B cell (primary cell): ENCODE measurements around the gene CALML5. TPM values are rescaled to one million over a fixed set of nuclear protein-coding genes. Genes with fewer than 3 reads are reported as not detected.

Source experiments
- ATAC-seq: fragments of 200-7000 bp; cut with Tn5 transposase; one replicate; pipeline ENCODE4 v1.10.0; 2021; ENCODE audit warnings: low read depth, mild to moderate bottlenecking, moderate number of reproducible peaks, moderate library complexity
- CTCF ChIA-PET: fragments of 350-600 bp; sonication (Branson Sonifier 250); formaldehyde crosslinking; loops from one replicate; lab custom pipeline; 2021; ENCODE audit warnings: antibody characterized with exemption, inconsistent platforms; lab: Charles Lee
- POLR2A ChIA-PET: fragments of 350-600 bp; sonication (Branson Sonifier 250); formaldehyde crosslinking; loops from one replicate; lab custom pipeline; 2021; ENCODE audit warnings: antibody characterized with exemption; lab: Charles Lee
- DNase-seq: peaks from one replicate; pipeline ENCODE4 v3.0.0; 2013
- H2AFZ ChIP-seq: 2 replicates; pipeline ENCODE4 v1.6.1; 2012; ENCODE audit warnings: mild to moderate bottlenecking, low read depth, low read length; ENCODE audit not compliant: insufficient read depth, poor library complexity, severe bottlenecking
- H3K27ac ChIP-seq, 2 donors: 1 replicate in 1 of 2; 2 replicates in 1 of 2; pipeline ENCODE4 v1.5.1; 2012 to 2013; ENCODE audit warnings: low read length in 2 of 2, mild to moderate bottlenecking in 2 of 2, moderate library complexity in 1 of 2
- H3K27me3 ChIP-seq, 4 experiments: fragments of 200-600 bp in 1 of 4; sonication (generic) in 1 of 4; replicated peaks in 1 of 4; 1 replicate in 2 of 4; 2 replicates in 2 of 4; pipeline versions ENCODE4 v1.6.1 to v1.7.0; 2013 to 2016; ENCODE audit warnings: low read length in 3 of 4, mild to moderate bottlenecking in 2 of 4, mixed read lengths in 1 of 4, moderate library complexity in 1 of 4; ENCODE audit not compliant: insufficient read depth in 4 of 4, control insufficient read depth in 3 of 4; ENCODE audit errors: control extremely low read depth in 1 of 4
- H3K36me3 ChIP-seq, 2 experiments: replicated peaks in 1 of 2; 1 replicate in 1 of 2; 2 replicates in 1 of 2; pipeline versions ENCODE4 v1.6.1 to v1.7.1; 2013; ENCODE audit warnings: low read length in 1 of 2; ENCODE audit not compliant: insufficient read depth in 2 of 2, control insufficient read depth in 1 of 2; ENCODE audit errors: control extremely low read depth in 1 of 2, extremely low read depth in 1 of 2
- H3K4me1 ChIP-seq, 2 donors: fragments of 200-600 bp in 1 of 2; sonication (generic) in 1 of 2; 1 replicate in 1 of 2; 2 replicates in 1 of 2; pipeline versions ENCODE4 v1.5.1 to v1.6.1; 2013 to 2017; ENCODE audit warnings: low read length in 2 of 2; ENCODE audit not compliant: control insufficient read depth in 2 of 2, insufficient read depth in 2 of 2
- H3K4me2 ChIP-seq: replicated peaks from 2 replicates; pipeline ENCODE3; 2012; ENCODE audit warnings: mild to moderate bottlenecking, low read depth, low read length; ENCODE audit not compliant: poor library complexity, severe bottlenecking
- H3K4me3 ChIP-seq, 5 experiments: fragments of 200-600 bp in 1 of 5; sonication (generic) in 1 of 5; 1 replicate in 3 of 5; 2 replicates in 2 of 5; pipeline versions ENCODE4 v1.5.1 to v1.7.0; 2011 to 2016; ENCODE audit warnings: low read length in 4 of 5, mild to moderate bottlenecking in 4 of 5, low read depth in 2 of 5, control low read depth in 1 of 5, moderate library complexity in 1 of 5; ENCODE audit not compliant: insufficient read depth in 1 of 5; ENCODE audit errors: control extremely low read depth in 1 of 5, extremely low read depth in 1 of 5
- H3K79me2 ChIP-seq: fragments of 200-600 bp; sonication (generic); one replicate; pipeline ENCODE4 v1.6.0; 2016; ENCODE audit warnings: low read length; ENCODE audit not compliant: control insufficient read depth, insufficient read depth
- H3K9ac ChIP-seq: fragments of 200-600 bp; sonication (generic); 2 replicates; pipeline ENCODE4 v1.6.1; 2017; ENCODE audit warnings: mild to moderate bottlenecking, low read length, moderate library complexity
- H3K9me3 ChIP-seq, 3 donors: one replicate each; pipeline versions ENCODE4 v1.6.1 to v1.7.1; 2013; ENCODE audit warnings: low read length in 2 of 3; ENCODE audit not compliant: control insufficient read depth in 2 of 3, insufficient read depth in 1 of 3; ENCODE audit errors: control extremely low read depth in 1 of 3
- H4K20me1 ChIP-seq: 2 replicates; pipeline ENCODE4 v1.6.0; 2012; ENCODE audit warnings: mild to moderate bottlenecking, low read length; ENCODE audit not compliant: insufficient read depth, control insufficient read depth, poor library complexity, severe bottlenecking
- H3K27ac Mint-ChIP-seq: one replicate; pipeline ENCODE4 v1.8.0; 2021; ENCODE audit warnings: mixed read lengths
- H3K27me3 Mint-ChIP-seq: one replicate; pipeline ENCODE4 v1.8.0; 2021; ENCODE audit warnings: mixed read lengths
- H3K4me1 Mint-ChIP-seq: one replicate; pipeline ENCODE4 v1.8.0; 2021; ENCODE audit warnings: mixed read lengths
- H3K4me3 Mint-ChIP-seq: one replicate; pipeline ENCODE4 v1.8.0; 2021; ENCODE audit warnings: mixed read lengths
- H3K9me3 Mint-ChIP-seq: one replicate; pipeline ENCODE4 v1.8.0; 2022; ENCODE audit warnings: mixed read lengths; ENCODE audit not compliant: insufficient read depth
- EZH2 ChIP-seq: IDR thresholded peaks from 2 replicates; pipeline ENCODE4 v1.6.1; 2012; ENCODE audit warnings: borderline replicate concordance, low read depth, mild to moderate bottlenecking, moderate library complexity, low read length; ENCODE audit not compliant: insufficient read depth, poor library complexity, severe bottlenecking
- WGBS: methylation state at CpG from one replicate; pipeline ENCODE4 v1.1.5; 2013; ENCODE audit warnings: missing lambda C conversion rate; ENCODE audit not compliant: insufficient coverage; 5-methylcytosine and 5-hydroxymethylcytosine counted together
- intact Hi-C: fragments of 100-400 bp; cut with micrococcal nuclease; formaldehyde crosslinking; loops from one replicate; pipeline ENCODE4 v1.10.0; 2022
- polyA plus RNA-seq: library from polyadenylated mRNA; depleted of rRNA; stranded (reverse); fragments of >200 nt; gene quantifications from 2 replicates; pipeline ENCODE4 v1.2.3, GENCODE V29; 2012
- total RNA-seq, 2 donors: library from RNA; stranded (reverse); fragments of 120-200 nt in 1 of 2; gene quantifications; 1 replicate in 1 of 2; 2 replicates in 1 of 2; pipeline versions ENCODE4 v1.2.3 to v1.2.4, GENCODE V29; 2013 to 2022
- TF ChIP-seq, protein P1 (sequence below): fragments of 200-600 bp; IDR thresholded peaks from one replicate; pipeline ENCODE4 v1.8.0; 2022; ENCODE audit warnings: antibody characterized with exemption, mild to moderate bottlenecking

CALML5 gene
- total and polyA plus RNA-seq, 2 donors (not counting 1 experiment from before 2014, with no cell fraction given), result not detected

DNA sequence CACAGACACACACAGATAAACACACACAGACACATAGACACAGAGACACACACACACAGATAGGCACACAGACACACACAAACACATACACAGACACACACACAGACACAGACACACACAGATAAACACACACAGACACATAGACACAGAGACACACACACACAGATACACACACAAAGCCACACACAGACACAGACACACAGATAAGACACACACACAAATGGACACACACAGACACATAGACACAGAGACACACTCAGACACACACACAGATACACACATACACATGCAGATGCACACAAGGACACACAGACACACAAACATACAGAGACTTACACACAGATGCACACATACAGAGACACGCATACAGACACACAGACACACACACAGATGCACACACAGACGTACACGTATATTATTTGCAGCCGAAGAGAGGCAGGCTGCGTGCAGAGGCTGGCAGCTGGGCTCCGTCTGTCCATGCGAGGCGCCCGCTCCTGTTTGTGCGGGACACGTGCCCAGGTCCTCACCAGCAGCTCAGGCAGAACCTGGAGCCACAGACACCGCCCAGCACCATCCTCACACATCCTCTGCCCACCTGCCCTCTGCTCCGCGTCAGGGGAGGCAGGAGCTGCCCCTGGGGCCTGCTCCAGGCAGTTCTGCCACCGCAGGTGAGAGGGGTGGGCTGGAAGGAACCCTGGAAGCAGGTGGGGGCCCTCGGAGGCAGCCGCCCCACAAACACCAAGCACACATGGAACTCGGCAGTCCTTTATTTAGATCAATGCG lies 1.2 kb downstream of the CALML5 start:
- intact Hi-C loops, result no loop called here
- Histone ChIP-seq H3K27ac (no peak overlapping the region), H3K36me3 (no peaks in the 10 kb centered on the region), H3K4me2 (no peak overlapping the region), H3K79me2 (no peaks in the 10 kb centered on the region), H3K27me3 (peaks cover 0 to 2% (median 0%) of the 10 kb centered on the region in 4 experiments), H2AFZ (no peak overlapping the region), H3K4me3 (no peak overlapping the region), H4K20me1 (no peaks in the 10 kb centered on the region), H3K9ac (no peak overlapping the region), H3K9me3 (peaks cover 0 to under 1% (median 0%) of the 10 kb centered on the region in 3 donors), H3K4me1 (no peaks in the 10 kb centered on the region)
- ATAC-seq, result no peak
- Mint-ChIP-seq H3K4me3 (no peak overlapping the region), H3K27me3 (peaks cover 6% of the 10 kb centered on the region), H3K4me1 (no peaks in the 10 kb centered on the region), H3K27ac (no peak overlapping the region), H3K9me3 (no peaks in the 10 kb centered on the region)
- no peak for DNase-seq
- POLR2A ChIA-PET, result no interaction called here
- no peak for TF ChIP-seq EZH2
- TF ChIP-seq, protein P1, sequence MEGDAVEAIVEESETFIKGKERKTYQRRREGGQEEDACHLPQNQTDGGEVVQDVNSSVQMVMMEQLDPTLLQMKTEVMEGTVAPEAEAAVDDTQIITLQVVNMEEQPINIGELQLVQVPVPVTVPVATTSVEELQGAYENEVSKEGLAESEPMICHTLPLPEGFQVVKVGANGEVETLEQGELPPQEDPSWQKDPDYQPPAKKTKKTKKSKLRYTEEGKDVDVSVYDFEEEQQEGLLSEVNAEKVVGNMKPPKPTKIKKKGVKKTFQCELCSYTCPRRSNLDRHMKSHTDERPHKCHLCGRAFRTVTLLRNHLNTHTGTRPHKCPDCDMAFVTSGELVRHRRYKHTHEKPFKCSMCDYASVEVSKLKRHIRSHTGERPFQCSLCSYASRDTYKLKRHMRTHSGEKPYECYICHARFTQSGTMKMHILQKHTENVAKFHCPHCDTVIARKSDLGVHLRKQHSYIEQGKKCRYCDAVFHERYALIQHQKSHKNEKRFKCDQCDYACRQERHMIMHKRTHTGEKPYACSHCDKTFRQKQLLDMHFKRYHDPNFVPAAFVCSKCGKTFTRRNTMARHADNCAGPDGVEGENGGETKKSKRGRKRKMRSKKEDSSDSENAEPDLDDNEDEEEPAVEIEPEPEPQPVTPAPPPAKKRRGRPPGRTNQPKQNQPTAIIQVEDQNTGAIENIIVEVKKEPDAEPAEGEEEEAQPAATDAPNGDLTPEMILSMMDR, result no peak
- CTCF ChIA-PET, result no interaction called here
- 90% methylated on average over 11 of the region's 19 CpGs for WGBS

DNA sequence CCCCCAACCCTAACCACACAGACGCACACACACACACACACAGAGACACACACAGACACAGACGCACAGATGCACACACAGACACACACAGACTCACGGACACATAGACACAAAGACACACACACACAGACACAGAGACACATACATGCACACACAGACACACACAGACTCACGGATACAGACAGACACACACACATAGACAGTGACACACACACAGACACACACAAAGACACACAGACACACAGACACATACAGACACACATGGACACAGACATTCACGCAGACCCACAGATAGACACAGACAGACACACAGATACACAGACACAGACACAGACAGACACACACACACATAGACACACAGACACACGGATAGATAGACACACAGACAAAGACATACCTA lies 2.1 kb downstream of the CALML5 start:
- no peak for TF ChIP-seq EZH2
- TF ChIP-seq, protein P1, result no peak
- Histone ChIP-seq H3K4me3 (no peak overlapping the region), H3K9ac (no peak overlapping the region), H4K20me1 (no peaks in the 10 kb centered on the region), H3K4me2 (no peak overlapping the region), H2AFZ (no peak overlapping the region), H3K79me2 (no peaks in the 10 kb centered on the region), H3K4me1 (no peaks in the 10 kb centered on the region), H3K9me3 (peaks cover 0 to 9% (median 2%) of the 10 kb centered on the region in 3 donors), H3K27ac (no peak overlapping the region), H3K27me3 (peaks cover 0 to 2% (median 0%) of the 10 kb centered on the region in 4 experiments), H3K36me3 (no peaks in the 10 kb centered on the region)
- no peak for ATAC-seq
- POLR2A ChIA-PET, result no interaction called here
- intact Hi-C loops, result no loop called here
- Mint-ChIP-seq H3K27me3 (peaks cover 5% of the 10 kb centered on the region), H3K4me1 (no peaks in the 10 kb centered on the region), H3K4me3 (no peak overlapping the region), H3K27ac (no peak overlapping the region), H3K9me3 (peaks cover 3% of the 10 kb centered on the region)
- DNase-seq, result no peak
- CTCF ChIA-PET, result no interaction called here
- WGBS, result 94% methylated on average over 6 of the region's 6 CpGs
